ENCODE measurements around the gene CD8B2. TPM values are rescaled to one million over a fixed set of nuclear protein-coding genes. Genes with fewer than 3 reads are reported as not detected.
"Not testable (repeated sequence)": the region's sequence is repeated elsewhere in the genome, so short reads cannot be mapped to it uniquely, and the experiment has no call there.

Gene CD8B2
- total RNA-seq, 3 donors from 2014 or later = 0.07 to 0.26 (median 0.16) TPM

DNA sequence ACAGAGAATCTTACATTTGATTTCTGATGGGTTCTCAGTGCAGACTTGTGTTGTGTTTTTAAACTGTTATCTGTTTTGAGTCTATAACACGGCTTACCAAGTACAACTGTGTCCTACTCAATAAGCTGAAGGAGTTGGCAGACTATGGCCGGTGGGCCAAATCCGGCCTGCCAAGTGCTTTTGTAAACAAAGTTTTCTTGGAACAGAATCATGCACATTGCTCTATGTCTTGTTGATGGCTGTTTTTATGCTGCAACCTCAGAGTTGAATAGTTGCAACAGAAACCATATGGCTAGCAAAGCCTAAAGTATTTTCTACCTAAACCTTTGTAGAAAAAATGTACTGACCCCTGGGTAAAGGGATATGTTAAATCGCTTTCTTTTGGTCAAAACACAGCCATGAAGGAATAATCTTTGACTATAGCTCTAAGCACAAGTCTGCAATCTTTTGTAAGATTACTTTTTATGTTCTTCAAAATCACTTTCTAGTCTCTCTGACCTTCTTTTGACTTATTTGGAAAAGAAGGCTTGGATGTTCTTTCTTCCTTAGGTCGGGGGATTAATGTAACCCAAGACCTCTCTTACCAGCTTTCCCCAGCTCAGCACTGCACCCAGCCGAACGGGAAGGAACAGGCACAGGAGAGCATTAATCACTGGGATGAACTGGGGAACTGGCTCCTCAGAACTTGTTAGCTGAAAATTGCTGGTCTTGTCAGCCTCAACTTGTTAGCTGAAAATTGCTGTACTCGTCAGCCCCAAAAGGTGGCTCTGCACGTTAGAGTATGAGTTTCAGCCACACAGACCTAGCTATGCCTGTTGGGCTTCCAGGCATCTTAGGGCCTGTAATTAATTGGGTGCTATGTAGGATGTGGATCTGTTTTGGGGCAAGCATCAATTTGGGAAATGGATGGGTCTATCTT lies 75.4 kb downstream of the CD8B2 start:
- DNase-seq = no peak
- no peak overlapping the region for H3K4me3 ChIP-seq
- no peaks in the 10 kb centered on the region for H3K4me1 ChIP-seq (ENCODE audit: low read depth)
- H3K36me3 ChIP-seq (ENCODE audit: low read depth) = no peaks in the 10 kb centered on the region
- no peaks in the 10 kb centered on the region for H3K9me3 ChIP-seq
- intact Hi-C loops (cut with DNase I, micrococcal nuclease) = no loop called here
- no peak for ATAC-seq
- TF ChIP-seq, protein P1, sequence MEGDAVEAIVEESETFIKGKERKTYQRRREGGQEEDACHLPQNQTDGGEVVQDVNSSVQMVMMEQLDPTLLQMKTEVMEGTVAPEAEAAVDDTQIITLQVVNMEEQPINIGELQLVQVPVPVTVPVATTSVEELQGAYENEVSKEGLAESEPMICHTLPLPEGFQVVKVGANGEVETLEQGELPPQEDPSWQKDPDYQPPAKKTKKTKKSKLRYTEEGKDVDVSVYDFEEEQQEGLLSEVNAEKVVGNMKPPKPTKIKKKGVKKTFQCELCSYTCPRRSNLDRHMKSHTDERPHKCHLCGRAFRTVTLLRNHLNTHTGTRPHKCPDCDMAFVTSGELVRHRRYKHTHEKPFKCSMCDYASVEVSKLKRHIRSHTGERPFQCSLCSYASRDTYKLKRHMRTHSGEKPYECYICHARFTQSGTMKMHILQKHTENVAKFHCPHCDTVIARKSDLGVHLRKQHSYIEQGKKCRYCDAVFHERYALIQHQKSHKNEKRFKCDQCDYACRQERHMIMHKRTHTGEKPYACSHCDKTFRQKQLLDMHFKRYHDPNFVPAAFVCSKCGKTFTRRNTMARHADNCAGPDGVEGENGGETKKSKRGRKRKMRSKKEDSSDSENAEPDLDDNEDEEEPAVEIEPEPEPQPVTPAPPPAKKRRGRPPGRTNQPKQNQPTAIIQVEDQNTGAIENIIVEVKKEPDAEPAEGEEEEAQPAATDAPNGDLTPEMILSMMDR (IDR thresholded peaks at IDR 0.05) = no peak

DNA sequence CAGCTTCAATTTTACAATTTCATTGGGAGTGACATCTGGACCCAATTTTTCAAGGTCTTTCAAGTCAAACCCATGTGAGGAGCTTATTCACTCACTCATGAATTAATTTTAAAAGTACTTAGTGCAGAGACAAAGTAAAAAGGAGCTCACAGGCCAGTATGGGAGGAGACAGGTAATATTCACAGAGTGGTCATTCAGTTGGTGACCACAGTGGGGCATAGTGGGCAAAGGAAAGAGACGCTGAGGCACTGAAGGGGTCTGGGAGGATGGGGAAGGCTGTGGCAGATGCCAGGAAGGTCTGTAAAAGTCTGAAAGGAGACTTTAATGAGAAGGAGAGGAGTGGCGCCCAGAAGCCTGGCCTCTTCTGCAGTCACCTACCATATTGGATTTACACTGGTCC lies 76.0 kb downstream of the CD8B2 start:
- ATAC-seq = no peak
- intact Hi-C loops (cut with DNase I, micrococcal nuclease) = no loop called here
- Histone ChIP-seq H3K4me3 (no peak overlapping the region), H3K9me3 (no peaks in the 10 kb centered on the region), H3K4me1 (ENCODE audit: low read depth) (no peaks in the 10 kb centered on the region), H3K36me3 (ENCODE audit: low read depth) (no peaks in the 10 kb centered on the region)
- TF ChIP-seq, protein P1 (IDR thresholded peaks at IDR 0.05) = no peak
- DNase-seq = no peak

DNA sequence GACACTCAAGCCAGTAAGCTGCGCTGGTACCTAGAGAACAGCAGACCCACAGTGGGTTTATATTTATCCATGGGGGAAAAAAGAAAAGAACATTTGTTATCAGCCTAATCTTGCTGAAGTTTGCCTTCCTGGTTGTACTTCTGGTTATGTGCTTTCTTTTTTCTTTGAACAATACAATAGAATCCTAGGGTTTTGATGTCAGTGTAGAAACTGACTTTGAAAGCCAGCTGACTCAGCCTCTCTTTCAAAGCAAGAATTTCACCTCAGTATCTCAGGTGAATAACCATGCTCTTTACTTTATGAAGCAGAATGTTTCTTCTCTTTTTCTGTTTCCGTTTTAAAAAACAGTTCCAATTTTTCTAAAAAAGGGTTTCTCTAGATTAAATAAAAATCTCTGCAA lies 78.4 kb downstream of the CD8B2 start:
- TF ChIP-seq, protein P1 (IDR thresholded peaks at IDR 0.05) = no peak
- no peaks in the 10 kb centered on the region for H3K4me1 ChIP-seq (ENCODE audit: low read depth)
- DNase-seq = no peak

DNA sequence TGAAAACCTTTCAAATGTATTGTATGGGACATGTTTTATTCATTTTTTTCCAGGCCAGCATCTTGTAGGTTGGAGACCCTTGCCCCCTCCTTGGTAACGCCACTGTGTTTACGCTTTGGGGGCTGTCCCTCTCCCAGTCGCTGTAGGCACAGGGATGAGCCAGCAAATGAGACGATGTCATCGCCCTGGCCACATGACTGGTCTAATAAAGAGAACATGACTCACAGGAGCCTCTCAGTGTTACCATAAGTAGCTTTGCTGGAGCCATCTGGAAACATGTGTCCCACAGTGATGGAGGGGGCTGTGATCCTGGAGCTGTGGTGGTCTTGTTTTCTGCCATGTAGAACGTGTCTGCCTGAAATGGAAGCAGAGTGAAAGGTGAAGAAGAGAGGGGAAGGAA lies 78.9 kb downstream of the CD8B2 start:
- ATAC-seq = peak; percentile 45
- Histone ChIP-seq H3K9me3 (no peaks in the 10 kb centered on the region), H3K4me1 (ENCODE audit: low read depth) (no peaks in the 10 kb centered on the region), H3K36me3 (ENCODE audit: low read depth) (no peaks in the 10 kb centered on the region), H3K4me3 (no peak overlapping the region)
- intact Hi-C loops (cut with DNase I, micrococcal nuclease) = no loop called here
- TF ChIP-seq, protein P1 (IDR thresholded peaks at IDR 0.05) = no peak
- no peak for DNase-seq

More for the DNA sequence above, 78.4 kb downstream of the CD8B2 start:
- H3K36me3 ChIP-seq (ENCODE audit: low read depth) = no peaks in the 10 kb centered on the region
- no peaks in the 10 kb centered on the region for H3K9me3 ChIP-seq
- ATAC-seq = no peak
- intact Hi-C loops (cut with DNase I, micrococcal nuclease) = no loop called here
- H3K4me3 ChIP-seq = no peak overlapping the region

DNA sequence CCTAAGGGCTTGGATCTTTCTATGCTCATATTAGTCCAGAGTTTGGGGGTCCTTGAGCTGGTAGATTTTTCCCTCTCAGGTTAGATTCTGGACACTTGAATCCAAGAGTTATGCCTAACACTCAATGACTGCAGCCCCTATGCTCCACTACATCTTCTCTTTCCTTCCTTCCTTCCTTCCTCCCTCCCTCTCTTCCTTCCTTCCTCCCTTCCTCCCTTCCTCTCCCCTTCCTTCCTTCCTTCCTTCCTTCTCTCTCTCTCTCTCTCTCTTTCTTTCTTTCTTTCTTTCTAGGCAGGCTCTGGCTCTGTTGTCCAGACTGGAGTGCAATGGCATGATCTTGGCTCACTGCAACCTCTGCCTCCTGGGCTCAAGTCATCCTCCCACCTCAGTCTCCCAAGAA lies 79.3 kb downstream of the CD8B2 start:
- intact Hi-C loops (cut with DNase I, micrococcal nuclease); DNase-seq; H3K4me3 ChIP-seq; H3K4me1 ChIP-seq (ENCODE audit: low read depth); H3K36me3 ChIP-seq (ENCODE audit: low read depth); H3K9me3 ChIP-seq; ATAC-seq: not testable (repeated sequence)

DNA sequence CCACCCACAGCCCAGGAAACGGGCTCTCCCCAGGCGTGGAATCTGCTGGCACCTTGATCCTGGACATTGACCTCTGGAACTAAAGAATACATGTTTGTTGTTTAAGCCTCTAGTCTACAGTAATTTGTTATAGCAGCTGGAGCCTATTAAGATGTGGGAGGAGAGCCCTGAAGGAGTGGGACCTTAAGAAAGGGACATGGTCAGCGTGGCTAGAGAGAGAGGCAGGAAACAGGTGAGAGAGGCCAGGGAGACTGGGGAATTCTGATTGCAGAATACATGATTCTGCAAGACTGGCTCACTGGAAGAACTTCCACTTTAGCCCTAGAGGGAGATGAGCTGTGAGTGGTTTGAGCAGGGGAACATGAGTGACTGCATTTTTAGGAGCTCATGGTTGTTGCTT lies 83.2 kb downstream of the CD8B2 start:
- Histone ChIP-seq H3K36me3 (ENCODE audit: low read depth) (no peaks in the 10 kb centered on the region), H3K4me1 (ENCODE audit: low read depth) (no peaks in the 10 kb centered on the region), H3K4me3 (no peak overlapping the region), H3K9me3 (no peaks in the 10 kb centered on the region)
- DNase-seq (no peak), ATAC-seq (no peak)
- TF ChIP-seq, protein P1 (IDR thresholded peaks at IDR 0.05) = no peak
- intact Hi-C loops (cut with DNase I, micrococcal nuclease) = no loop called here

All from mucosa of descending colon (tissue), 3 donors.